HS-27A (cell line): ENCODE measurements around the gene CD99.

Experiments used
- DNase-seq: peaks from one replicate; pipeline ENCODE4 v3.0.0-alpha.2; 2012; ENCODE audit warnings: low read depth, missing footprints

The CD99 gene

DNA sequence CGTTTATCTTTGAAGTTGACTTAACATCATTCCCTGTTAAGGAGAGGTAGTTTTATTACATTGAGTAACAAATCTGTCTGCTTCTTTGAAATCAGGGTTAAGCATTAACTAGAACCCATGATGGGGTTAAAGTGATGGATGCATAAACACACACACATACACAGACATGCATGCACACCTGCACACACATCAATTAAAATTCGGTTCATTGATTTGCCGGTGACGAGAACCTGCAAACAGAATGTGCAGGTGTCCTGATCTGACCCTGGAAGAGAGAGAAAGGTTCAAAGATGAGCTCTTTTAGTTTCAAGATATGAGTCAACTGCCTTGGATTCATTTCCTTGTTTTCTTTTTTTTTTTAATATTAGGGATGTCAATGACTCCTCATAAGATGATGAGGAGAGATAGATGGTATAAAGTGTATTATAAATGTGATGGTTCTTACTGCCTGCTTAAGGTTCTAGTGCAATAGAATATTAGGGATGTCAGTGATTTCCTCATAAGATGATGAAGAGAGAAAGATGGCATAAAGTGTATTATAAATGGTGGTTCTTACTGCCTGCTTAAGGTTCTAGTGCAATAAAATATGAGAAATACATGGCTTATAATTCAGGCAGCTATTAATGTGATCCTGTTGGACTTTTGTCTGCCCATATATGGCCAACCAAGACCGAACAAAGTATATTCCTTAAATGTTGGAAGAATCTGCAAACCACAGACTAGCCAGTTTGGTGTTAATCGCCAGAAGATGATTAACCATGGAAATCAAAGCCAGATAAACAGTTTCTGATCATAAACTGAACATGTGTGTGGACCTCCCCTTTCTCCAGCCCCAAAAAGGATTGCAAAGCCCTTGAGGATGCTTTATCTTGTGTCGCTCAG, 14.1 kb upstream of the CD99 start:
- no peak for DNase-seq

DNA sequence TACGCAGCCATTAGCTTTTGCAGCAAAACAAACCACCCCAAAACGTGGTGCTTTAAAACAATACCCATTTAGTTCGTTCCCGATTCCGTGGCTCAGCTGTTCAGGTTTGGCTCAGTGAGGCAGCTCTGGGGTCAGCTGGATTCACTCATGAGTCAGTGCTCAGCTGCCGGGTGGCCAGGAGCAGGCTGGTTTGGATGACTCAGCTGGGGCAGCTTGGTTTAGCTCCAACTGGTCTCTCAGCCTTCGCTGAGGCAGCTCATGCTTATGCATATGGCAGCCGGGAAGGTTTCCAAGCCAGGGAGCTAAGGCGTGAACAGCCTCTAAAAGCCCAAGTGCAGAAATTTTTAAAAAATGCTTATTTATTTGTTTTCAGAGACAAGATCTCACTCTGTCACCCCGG, 13.3 kb upstream of the CD99 start:
- DNase-seq = peak; percentile 77

DNA sequence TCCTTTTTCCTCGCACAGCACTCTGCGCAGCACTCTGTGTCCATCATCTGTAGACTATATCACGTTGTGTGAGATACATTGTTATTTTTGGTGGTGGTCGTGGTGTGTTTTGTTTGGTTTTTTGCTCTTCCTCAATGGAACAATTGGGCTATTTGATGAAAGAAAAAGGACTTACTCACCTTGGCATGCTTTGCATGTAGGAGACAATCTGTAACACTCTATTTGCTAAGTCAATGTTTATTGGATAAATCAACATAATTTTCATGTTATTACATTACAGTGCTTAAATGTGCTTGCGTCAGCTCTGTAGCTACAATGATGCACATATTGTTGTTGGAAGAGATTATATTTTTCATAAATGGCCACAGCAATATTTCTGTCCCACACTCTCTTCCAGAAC, 12.5 kb upstream of the CD99 start:
- no peak for DNase-seq

DNA sequence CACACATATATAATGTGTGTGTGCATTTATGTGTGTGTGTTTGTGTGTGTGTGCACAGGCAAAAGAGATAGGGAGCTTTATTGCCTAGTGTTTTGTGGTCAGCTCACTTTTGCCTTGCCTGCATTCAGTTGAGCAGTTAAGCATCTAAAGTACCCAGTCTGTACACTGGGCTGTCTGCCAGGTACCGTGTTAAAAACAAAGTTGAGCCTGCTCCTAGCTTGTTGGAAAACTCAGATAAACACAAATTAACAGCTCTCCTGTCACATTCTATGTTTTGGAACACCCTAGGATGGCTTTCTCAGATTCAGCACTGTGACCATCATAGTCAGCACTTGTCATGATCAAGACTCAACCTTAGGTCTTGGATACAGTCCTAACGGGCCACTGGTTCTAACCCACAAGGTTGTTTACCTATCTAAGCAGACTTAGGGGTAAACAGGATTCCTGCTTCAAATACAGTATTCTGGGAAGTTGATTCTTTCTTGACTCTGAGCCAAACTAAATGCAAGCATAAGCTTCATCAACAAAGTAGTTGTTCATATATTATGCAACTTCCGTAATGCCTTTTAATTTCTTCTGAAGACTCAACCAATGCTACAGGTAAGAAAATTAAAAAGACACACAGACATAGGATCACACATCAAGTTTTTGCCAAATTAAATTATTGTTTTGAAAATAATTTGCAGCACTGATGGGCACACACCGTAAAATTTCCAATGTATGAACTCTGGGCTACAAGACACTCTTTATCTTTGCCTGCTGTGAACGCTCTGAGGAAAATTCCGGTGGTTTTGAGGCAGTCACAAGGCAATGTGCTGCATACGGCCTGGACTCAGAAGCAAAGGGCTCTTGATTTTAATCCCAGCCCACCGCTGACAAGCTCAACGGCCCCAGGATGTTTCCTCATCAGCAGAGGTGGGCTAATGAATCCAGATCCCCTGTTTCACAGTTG, 11.3 kb upstream of the CD99 start:
- no peak for DNase-seq

DNA sequence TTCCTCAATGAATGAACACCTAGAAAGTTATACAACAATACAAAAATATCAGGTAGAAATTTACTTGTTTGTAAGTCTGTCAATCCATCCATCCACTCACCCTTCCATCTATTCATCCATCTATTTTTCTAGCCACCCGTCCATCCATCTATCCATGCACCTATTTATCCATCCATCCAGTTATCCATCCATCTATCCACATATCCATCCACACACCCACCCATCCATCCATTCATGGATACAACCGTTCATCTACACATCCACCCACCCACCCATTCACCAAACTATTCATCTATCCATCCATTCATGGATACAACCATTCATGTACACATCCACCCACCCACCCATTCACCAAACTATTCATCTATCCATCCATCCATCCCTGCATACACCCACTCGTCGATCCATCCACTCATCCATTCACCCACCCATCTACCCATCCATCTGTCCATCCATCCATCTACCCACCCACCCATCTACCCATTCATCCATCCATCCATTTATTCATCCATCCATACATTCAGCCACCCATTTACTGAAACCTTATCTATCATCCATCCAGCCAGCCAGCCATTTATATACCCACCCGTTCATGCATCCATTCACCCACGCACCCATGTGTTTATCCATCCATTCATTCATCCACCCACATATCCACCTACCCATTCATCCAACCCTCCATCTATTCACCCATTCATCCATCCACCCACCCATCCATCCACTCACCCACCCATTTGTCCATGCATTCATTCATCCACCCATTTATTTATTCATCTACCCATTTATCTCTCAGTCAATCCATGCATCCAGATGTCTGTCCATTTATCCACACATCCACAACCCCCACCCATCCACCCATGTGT, 10.4 kb upstream of the CD99 start:
- no peak for DNase-seq

GRCh38 chrX:2682565-2683177, 8.4 kb upstream of the CD99 start:
- no peak for DNase-seq

- no peak for DNase-seq
Observed at GRCh38 chrX:2684256-2684655, 6.8 kb upstream of the CD99 start.

DNA sequence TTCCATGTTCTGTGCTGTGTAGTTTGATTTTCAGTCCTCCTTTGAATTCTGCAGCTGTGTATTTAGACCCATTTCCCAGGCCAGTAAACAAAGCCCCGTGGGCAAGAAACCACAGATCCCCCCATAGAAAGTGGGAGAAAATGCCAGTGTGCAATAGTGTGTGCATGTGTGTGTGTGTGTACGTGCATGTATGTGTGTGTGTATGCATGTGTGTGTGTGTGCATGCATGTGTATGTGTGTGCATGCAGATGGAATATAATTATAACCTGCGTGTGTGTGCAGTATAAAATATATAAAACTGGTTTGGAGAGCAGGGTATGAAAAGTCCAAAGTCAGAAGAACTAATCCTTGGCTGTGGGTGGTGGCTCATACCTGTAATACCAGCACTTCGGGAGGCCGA, 5.2 kb upstream of the CD99 start:
- DNase-seq = no peak

DNA sequence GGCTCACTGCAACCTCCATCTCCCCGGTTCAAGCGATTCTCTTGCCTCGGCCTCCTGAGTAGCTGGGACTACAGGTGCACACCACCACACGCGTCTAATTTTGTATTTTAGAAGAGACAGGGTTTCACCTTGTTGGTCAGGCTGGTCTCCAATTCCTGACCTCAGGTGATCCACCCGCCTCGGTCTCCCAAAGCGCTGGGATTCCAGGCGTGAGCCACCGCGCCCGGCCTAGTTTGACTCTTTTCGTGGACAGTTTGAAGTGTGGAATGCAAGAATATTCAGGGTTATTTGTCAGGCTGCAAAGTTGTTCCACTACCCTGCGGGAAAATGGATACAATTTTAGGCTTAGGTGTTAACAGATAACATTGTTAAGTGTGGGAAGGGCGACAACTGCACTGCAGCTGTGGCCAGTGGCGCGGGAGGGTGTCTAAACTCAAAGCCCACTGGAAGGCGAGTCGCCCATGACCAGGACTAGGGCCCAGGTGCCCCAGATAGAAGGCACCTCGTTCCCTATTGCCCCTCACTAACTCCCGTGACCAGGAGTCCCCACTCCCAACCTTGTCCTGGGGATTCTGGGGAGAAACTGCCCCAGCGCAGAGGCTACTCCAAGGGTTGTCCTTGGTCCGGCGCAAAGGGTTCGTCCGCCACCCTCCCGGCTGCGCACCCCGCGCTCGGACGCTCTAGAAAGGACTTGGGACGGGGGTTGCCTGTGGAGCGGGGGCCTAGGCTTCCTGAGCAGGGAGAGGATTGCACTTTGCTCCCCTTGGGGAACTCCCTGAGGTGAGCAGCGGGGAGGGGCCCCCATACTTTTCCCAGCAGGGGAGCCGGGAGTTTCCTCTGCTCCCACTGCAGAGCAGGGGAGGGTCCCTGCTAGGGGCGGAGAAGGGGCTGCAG, 1.1 kb upstream of the CD99 start:
- no peak for DNase-seq

DNA sequence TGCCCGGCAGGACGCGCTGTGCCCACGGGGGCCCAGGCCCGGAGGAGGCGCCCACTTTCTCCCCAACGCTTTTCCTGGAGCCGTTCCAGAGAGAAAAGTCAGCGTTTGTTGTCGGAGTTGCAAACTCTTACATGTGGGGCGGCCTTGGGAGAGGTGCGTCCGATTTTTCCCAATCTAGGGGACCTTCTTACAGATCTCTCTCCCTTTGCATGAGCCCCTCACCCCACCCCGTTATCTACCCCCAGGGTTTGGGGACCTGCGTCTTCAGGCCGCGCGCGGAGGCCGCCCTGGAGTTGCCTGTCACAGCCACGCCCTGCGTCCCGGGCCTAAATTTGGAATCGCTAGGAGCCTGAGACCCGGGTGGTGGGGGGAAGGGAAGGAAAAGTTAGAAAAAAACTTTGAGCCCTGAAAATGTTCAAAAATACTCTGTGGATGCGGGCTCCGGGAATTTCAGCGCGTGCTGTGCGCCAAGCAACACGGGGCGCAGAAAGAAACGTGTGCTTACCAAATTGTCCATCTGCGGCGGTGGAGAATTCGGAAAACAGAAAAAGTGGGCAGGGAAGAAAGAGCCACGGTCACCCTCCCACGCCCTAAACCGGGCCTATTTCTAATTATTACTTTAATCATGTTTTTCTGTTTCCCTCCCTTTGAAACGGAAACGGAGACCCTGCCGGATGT, 587 bp downstream of the CD99 start:
- DNase-seq = no peak

DNA sequence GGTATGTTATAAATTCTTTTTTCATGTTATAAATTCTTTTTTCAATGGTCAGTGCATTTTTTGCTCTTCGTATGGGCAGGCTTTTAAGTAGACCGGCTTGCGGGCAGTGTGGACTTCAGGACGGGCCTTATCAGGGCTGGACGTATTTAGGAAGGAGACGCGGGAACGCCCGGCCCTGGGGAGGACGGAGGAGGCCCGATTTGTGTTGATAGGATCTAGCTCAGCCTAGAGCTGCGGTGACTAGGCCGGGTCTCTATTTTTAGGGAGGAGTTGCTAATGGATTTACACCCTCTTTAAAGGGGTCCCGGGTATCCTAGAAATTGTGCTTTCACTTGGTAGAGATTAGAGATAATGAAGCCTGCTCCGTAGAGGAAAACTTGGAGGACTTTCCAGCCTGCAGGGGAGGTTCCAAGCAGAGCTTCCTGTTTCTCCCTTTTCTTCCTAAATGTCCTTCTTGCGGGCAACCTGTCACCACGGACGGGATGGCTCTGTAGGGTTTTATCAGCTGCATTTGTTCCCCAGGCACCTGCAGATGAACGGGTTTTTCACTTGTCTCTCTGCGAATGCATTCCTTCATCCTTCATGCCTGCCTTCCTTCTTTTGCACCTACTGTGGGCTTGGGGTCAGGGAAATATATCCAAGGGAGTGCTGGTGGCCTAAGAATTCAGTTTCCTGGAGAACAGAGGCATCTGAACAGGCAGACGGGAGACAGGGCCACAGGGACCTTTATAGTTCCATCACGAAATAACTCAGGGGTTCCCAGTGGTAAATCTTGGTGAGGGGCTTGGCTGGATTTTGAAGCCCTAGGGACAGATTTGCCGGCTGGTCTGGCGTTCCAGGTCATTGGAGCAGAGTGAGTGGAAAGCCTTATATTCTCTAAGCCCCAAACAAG, 1.4 kb downstream of the CD99 start:
- DNase-seq = no peak

GRCh38 chrX:2693113-2694002, 2.3 kb downstream of the CD99 start:
- no peak for DNase-seq

- DNase-seq = no peak
Observed at GRCh38 chrX:2694914-2695267, 3.8 kb downstream of the CD99 start.

- no peak for DNase-seq
Observed at GRCh38 chrX:2696698-2697215, 5.7 kb downstream of the CD99 start.

- DNase-seq = no peak
Observed at GRCh38 chrX:2697306-2697705, 6.2 kb downstream of the CD99 start.

DNA sequence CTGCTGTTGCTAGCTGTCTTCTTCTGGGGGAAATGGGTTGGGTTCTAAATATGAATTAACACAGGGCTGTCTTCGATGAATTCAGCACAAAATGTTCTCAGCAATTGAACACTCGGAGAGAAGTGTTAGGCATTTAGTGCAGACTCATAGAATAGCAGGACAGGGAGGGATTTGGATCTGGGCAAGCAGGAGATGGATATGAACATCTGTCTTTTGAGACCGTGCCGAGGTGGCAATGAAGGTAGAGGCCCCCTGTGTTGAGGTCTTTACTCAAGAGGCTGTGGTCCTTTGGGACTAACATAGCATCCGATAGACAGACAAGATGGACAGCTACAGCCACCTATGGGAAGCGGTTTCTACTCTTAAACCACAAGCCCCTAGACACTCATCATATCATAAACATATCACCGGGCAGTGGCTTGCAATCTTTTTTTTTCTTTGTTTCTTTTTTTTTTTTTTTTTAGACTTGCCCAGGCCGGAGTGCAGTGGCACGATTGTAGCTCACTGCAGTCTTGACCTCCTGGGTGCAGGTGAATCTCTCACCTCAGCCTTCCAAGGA, 6.7 kb downstream of the CD99 start:
- DNase-seq = no peak

- DNase-seq = no peak
Observed at GRCh38 chrX:2698604-2699003, 7.5 kb downstream of the CD99 start.
